ENCODE results near the gene MTHFR.

Gene MTHFR

DNA sequence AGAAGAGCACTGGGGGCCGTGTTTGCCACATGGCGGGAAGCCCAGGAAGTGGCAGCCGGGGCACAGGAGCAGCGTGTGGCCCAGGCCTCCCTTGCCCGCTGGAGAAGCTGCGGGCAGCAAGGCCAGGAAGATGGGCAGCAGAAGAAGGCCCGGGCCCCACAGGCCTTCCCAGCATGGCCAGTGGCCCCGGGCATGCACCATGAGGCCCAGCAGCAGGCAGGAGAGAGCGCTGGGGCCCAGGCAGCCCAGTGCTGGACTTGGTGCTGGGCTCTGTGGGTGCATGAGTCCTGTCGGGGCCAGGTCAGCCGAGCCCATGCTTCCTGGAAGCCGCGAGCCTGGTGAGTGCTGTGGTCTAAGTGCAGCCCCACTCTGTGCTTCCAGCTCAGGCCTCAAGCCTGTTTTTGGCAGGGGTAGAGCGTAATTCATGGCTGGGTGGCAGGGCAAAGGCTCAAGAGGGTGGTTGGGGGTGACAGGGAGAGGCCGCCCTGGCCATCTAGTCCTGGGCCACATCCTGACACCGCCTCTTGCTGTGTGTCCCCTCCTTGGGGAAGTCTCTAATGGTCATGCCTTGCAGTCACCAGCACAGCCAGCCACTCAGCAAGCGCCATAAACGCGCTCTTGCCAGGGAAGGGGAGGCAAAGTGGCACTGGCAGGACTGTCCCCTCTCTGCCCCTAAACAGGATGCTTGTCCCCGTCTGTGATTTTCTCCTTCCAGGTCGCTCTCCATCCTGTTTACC, 21.3 kb downstream of the MTHFR start:
- in situ Hi-C loops (cut with HindIII; ENCODE audit: low sequenced_read_pairs), result no loop called here

DNA sequence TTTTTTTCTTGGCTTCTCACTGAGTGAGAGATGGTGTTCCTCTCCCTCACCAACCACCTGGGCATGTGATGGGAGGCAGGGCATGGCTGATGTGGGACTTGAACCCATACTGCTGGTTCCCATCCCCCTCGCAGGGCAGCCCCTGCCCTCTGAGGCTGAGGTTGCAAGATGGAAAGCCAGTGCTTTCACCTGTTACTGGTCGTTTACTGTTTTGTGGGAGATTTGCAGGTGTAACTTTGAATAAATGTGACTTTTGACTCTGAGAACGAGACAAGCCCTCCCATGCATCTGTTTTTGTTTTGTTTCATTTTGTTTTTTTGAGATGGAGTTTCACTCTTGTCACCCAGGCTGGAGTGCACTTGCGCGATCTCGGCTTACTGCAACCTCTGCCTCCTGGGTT, 22.2 kb downstream of the MTHFR start:
- in situ Hi-C loops (cut with HindIII; ENCODE audit: low sequenced_read_pairs), result no loop called here

DNA sequence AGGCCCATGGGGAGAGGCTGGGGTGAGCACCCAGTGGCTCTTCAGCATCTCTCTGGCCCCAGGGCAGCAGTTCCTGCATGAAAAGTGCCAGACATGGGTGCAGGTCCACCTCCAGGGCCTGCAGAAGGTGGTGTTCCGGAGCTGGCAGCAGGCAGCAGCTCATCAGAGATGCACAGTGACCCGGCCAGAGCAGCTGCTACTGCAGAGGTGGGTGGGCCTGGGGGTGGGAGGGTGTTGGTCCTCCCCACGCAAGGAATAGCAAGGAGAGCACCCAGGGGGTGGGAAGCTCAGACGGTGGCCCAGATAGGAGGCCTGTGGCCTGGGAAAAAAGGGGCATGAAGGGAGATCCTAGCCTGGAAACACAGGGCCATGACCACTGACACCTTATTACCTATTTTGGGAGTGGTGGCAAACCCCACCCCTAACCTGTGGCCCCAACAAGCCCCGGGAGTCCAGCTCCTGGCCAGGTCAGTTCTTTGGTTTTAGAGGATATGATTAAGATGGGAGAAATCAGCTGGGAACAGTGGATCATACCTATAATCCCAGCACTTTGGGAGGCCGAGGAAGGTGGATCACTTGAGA, 23.5 kb downstream of the MTHFR start:
- in situ Hi-C loops (cut with HindIII; ENCODE audit: low sequenced_read_pairs), result no loop called here

DNA sequence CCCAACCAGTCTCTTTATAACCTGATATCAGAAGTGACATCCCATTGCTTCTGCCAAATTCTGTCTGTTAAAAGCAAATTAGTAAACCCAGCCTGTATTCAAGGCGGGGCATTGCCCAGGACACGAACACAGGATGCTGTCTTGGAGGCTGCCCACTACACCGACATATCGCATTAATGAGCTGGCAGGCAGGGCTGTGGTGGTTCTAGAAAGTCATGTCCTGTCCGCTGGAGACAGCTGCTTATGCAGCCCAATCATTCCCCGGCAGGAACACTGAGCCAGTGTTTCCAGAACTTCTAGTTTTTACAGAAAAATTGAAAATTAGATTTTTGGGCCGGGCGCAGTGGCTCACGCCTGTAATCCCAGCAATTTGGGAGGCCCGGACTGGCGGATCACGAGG, 24.5 kb downstream of the MTHFR start:
- in situ Hi-C loops (cut with HindIII; ENCODE audit: low sequenced_read_pairs), result no loop called here

DNA sequence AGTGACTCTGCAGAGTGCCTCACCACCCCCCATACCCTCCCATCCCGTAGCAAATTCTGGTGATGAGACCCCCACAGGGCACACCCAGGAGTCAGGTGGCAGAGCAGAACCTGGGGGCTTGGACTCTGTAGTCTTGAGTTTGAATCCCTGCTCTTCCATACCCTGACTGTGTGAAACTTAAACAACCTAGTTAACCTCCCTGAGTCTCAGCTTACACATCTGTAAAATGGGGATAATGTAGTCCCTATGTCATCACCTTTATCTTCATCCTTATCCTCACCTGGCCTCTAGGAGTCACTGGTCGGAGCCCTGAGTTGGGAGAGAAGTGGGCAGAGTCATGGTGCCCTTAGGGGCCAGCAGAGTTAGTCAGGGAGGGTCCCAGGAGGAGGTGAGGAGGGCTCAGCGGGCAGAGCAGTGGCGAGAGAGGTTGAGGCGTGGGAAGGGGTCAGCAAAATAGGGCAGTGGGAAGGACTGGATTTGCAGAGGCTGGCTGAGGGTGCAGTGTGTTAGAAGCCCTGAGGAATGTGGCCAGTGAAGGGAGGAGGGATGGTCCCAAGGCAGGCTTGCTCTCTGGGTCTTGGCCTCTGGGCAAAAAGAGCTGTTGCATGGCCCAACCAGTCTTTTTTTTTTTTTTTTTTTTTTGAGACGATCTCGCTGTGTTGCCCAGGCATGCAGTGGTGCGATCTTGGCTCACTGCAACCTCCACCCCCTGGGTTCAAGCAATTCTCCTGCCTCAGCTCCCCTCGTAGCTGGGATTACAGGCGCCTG, 25.2 kb downstream of the MTHFR start:
- in situ Hi-C loops (cut with HindIII; ENCODE audit: low sequenced_read_pairs), result no loop called here

DNA sequence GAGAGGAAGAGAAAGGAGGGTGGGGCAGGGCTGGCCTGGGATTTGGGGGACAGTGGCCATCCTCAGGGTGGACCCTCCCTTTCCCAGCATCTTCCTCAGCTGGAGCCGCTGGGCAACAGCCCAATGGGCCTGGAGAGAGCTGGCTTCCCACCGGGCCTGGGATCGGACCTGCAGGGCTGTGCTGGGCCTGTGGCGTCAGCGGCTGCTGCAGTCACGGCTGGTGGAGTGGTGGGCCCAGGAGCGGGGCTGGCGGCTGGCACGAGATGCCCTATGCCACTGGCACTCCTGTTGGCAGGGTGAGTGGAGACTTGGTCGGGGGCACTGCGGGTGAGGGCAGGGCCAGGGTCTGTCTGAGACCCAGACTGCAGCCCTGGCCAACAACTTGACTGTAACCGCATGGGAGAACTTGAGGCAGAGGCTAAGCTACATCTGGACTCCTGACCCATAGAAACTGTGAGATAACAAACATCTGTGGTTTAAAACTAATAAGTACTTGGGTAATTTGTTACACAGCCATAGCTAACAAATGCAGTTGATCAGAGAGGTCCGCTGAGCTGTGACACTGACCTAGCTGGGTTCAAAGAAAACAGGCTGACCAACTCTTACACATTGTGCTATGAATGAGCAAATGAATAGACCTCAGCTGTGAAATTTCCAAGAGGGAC, 25.9 kb downstream of the MTHFR start:
- in situ Hi-C loops (cut with HindIII; ENCODE audit: low sequenced_read_pairs), result loop anchor here (10.0 kb wide), 1 partner anchor 65 kb away; no protein-coding TSS in a partner anchor

DNA sequence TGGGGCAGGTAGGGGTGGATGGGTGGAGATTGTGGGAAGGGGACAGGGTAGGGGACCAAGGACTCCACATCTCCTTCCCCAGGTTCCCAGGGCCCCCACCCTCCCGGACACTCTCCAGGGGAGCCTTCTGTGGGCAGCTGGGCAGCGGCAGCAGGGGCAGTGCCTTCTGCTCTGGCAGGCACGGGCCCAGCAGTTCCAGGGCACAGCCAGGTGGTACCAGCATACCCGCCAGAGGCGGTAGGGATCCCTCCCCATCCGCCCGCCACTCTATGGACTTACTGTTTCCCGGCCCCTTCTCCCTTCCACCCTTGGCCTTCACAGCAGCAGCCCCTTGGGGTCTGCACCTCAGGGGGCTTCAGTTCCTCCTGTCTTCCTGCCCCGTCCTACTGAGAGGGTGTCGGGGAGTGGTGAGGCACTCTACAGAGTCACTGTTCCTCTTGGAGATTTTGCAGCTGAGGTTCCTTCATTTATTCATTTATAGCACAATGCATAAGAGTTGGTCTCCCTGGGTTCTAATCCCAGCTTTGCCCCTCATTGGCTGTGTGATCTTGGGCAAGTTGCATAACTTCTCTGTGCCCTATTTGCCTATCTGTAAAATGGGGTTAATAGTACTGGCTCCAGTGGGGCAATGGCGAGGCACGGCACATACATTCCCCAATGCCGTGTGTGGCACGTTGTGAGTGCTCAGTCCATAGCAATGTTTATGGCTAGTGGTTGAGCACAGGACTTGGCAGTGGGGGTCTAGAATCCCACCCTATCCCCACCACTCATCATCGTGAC, 26.7 kb downstream of the MTHFR start:
- in situ Hi-C loops (cut with HindIII; ENCODE audit: low sequenced_read_pairs), result loop anchor here (10.0 kb wide), 1 partner anchor 64 kb away; no protein-coding TSS in a partner anchor

DNA sequence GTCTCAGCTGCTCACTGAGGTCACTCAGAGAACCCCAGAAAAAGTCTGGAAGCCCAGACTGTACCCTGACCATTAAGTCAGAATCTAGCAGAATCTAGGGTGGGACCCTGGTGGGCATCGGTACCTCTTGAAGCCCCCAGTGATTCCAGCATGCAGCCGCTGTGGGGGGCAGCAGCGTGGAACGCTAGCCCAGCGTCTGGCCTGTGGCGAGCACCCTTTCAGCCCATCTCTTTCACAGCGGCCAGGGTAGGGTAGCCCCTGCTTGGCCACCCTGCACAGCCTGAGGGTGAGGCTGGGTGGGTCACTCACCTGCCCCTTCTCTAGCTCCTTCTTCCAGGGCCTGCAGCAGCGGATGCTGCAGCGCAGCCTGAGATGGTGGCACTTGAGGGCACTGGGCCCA, 27.4 kb downstream of the MTHFR start:
- in situ Hi-C loops (cut with HindIII; ENCODE audit: low sequenced_read_pairs), result loop anchor here (10.0 kb wide), 1 partner anchor 64 kb away; no protein-coding TSS in a partner anchor

DNA sequence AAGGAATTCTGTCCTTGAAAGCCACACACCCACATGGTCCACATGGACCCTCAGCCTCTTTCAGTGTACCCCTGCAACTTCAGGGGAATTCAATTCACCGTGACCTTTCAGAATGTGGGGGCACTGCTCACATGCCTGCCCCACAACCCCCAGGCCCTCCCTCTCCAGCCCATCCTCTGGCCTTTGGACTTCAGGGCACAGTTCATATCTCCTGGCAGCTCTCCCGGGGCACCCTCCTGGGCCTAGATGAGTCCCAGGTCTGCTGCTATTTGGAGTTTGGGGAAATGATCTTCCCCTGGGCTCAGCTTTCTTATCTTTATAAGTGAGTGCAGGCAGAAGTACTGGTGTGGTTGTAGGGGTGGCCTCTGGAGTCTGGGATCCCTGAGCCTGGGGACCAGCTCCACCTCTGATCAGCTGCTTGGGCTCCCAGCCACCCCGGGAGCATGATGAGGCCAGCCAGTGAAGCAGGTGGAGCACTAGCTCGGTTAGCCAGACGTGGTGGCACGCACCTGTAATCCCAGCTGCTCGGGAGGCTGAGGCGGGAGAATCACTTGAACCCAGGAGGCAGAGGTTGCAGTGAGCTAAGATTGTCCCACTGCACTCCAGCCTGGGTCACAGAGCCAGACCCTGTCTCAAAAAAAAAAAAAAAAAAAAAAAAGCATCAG, 28.0 kb downstream of the MTHFR start:
- in situ Hi-C loops (cut with HindIII; ENCODE audit: low sequenced_read_pairs), result loop anchor here (10.0 kb wide), 1 partner anchor 63 kb away; no protein-coding TSS in a partner anchor

DNA sequence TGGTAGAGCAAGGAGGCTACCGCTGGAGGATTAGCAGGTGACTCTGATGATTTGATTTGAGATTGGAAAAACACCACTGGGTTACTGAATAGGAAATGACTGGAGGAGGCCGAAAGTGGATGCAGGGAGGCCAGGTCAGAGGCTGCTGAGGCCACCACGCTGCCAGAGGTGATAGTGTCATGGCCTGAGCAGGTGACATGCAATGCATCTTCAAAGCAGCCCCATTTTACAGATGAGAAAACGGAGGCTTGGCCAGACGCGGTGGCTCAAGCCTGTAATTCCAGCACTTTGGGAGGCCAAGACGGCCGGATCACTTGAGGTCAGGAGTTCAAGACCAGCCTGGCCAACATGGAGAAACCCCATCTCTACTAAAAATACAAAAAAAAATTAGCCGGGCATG, 31.0 kb downstream of the MTHFR start:
- in situ Hi-C loops (cut with HindIII; ENCODE audit: low sequenced_read_pairs), result loop anchor here (10.0 kb wide), 1 partner anchor 60 kb away; no protein-coding TSS in a partner anchor

DNA sequence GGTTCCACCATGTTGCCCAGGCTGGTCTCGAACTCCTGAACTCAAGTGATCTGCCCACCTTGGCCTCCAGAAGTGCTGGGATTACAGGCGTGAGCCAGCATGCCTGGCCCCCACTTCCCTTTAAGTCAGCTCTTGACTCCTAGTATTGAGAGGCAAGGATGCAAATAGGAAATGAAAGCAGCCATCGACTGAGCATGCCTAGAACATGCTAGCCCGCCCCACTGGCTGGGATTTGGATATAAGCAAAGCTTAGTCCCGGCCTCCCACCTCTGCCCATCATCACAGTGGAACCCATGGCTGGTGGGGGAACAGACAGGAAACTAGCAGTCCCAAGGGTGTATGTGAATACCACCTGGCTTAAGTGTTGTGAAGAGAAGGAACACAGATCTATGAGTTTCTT, 33.3 kb downstream of the MTHFR start:
- in situ Hi-C loops (cut with HindIII; ENCODE audit: low sequenced_read_pairs), result loop anchor here (10.0 kb wide), 1 partner anchor 58 kb away; no protein-coding TSS in a partner anchor

DNA sequence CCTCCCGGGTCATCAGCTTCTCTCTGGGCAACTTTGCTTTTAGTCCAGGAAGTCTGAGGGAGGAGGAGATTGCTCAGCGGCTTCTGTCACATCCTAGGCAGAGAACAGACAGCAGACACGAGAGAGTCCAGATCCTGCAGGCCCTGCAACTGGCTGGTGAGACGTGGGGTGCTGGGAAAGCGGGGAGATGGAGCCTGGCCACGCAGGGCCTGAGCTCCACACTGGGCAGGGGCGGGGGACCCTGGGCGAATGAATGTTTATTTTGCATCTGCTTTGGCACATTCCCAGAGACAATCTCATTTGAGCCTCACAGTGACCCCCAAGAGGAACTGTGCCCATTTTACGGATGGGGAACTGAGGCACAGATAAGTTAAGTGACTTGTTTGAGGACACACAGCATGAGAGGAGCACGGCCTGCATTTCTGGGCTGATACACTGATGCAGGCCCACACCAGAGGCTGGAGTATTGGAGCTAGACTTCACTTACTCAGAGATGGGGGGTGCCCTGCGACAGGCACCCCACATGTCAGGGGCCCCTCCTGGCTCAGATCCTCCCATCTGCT, 34.2 kb downstream of the MTHFR start:
- in situ Hi-C loops (cut with HindIII; ENCODE audit: low sequenced_read_pairs), result loop anchor here (10.0 kb wide), 1 partner anchor 57 kb away; no protein-coding TSS in a partner anchor

DNA sequence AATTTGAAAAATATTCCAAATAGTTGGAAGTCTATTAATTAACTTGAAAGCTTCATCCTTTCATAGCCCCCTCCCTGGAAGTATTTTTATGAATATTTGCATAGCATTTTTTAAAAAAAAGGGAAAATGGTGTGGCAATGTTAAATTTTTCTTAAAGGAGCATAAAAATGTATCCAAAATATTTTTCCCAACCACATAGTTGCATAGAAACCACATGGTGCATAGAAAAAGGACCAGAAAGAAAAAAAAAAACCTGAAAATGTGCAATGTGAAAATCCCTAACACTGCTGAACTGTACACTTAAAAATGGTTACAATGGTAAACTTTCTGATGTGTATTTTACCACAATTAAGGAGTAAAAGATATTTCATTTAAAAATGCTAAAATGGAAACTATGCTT, 35.8 kb downstream of the MTHFR start:
- in situ Hi-C loops (cut with HindIII; ENCODE audit: low sequenced_read_pairs), result loop anchor here (10.0 kb wide), 1 partner anchor 55 kb away; no protein-coding TSS in a partner anchor

DNA sequence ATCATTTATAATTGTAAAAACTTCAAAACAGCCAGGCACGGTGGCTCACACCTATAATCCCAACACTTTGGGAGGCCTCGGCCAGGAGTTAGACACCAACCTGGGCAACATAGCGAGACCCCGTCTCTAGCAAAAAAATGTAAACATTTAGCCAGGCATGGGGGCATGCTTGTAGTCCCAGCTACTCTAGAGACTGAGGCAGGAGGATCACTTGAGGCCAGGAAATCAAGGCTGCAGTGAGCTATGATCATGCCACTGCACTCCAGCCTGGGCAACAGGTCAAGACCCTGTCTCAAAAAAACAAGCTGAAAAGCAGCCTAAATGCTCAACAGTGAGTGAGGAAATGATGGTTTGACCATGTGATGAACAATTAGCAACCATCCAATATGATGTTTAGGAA, 36.5 kb downstream of the MTHFR start:
- in situ Hi-C loops (cut with HindIII; ENCODE audit: low sequenced_read_pairs), result no loop called here

DNA sequence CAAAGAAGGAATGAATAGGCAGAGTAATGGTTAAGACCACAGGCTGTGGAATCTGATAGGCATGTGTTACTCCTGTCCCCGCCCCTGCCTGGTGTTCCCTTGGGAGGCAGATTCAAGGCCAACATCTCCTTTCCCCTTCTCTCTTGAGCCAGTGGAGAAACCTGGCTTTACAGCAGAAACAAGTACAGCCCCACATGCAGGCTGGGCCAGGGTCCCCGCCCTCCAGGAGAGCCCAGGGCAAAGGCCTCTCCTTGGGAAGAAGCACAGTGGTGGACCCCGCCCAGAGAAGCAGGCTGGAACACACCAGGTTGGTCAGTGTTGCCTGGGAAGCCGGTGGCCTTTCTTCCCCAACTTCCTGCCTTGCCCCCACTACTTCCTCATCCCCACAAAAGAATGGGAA, 36.9 kb downstream of the MTHFR start:
- in situ Hi-C loops (cut with HindIII; ENCODE audit: low sequenced_read_pairs), result no loop called here

DNA sequence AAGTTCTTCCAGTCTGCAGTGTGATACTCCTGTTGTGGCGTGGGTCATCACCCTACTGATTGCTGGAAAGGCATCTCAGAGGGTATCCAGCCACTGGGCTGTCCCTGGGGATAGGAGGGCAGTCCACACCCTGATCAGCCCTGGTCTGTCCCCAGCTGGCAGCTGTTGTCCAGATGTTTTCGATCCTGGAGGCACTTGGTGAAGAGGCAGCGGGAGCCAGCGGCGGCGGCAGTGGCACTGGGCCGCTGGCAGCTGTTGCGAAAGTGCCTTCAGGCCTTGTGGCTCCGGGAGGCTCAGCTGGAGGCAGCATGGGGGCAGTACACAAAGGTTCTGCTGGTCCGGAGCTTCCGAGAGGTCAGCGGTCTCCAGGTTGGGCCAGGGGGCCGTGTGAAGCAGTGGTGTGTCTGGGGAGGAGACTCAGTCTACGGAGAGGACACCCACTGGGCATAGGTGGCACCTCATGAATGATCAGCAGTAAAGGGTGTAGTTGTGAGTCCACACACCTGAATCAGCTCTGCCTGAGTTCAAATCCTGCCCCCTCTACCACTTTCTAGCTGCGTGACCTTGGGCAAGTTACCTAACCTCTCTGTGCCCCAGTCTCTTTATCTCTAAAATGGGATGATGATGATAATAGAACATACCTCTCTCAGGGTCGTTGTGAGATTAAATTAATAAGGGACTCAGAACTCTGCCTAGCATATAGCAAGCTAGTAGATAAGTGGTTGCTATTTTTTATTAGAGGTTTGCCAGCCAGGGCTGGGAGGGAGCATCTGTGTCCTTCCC, 37.7 kb downstream of the MTHFR start:
- in situ Hi-C loops (cut with HindIII; ENCODE audit: low sequenced_read_pairs), result no loop called here

DNA sequence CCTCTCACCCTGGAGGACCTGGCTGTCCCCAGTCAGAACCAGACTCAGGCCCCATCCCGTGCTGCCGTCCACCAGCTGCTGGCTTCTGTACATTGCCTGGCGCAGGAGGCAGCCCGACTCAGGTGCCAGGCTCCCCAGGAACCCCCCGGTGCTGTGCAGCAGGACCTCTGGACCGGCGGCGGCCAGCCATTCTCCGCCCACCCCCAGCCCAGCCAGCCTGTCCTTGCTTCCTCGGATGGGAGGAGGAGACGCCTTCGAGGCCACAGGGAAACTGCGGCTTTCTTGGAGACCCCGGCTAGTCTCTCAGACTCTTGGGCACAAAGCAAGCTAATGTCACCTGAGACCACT, 39.4 kb downstream of the MTHFR start:
- in situ Hi-C loops (cut with HindIII; ENCODE audit: low sequenced_read_pairs), result no loop called here

DNA sequence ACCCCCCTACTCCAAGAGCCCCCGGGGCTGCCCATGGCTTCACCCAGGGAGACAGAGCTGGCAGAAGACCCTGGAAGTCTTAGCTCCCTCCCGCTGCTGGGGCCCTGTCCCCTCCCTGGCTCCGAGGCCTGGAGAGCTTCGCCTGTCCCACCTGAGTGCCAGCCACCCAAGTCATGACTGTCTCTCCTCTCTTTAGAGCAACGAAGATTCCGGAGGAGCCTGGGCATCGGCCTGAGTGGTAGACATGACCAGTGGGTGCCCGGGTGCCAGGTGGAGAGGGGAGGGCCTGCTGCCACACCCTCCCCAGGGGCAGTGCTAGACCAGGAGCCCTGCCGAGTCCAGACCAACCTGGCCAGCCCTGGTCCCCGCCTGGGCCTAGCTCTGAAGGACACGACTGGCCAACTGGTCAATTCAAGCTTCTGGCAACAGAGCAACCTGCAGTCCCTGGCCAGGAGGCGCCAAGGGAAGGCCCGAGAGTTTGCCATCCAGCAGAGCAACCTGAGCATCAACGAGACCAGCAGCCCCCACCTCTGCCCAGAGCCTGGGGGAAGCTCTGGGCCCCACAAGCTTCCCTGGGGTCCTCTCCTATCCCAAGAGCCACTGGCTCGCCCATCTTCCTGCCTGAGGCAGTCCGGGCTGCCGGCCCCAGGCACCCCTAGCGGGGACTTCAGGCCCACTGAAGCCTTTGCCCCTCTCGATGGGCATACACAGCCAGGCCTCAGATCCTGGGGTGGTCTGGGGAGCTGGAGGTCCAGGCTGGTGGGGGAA, 39.9 kb downstream of the MTHFR start:
- in situ Hi-C loops (cut with HindIII; ENCODE audit: low sequenced_read_pairs), result no loop called here

Data from endothelial cell of hepatic sinusoid (primary cell).